Naive thymus-derived CD4-positive, alpha-beta T cell (primary cell): ENCODE data around the gene SCP2. TPM values are rescaled to one million over a fixed set of nuclear protein-coding genes. Genes with fewer than 3 reads are reported as not detected.

Experiments
- ATAC-seq: fragments of 150-1000 bp; cut with Tn5 transposase; 2 replicates; pipeline ENCODE4 v1.10.0; 2021; ENCODE audit warnings: mild to moderate bottlenecking, moderate library complexity
- CTCF ChIA-PET: fragments of 350-600 bp; sonication (Branson Sonifier 250); formaldehyde crosslinking; loops from one replicate; lab custom pipeline; 2021; ENCODE audit warnings: antibody characterized with exemption; lab: Charles Lee
- POLR2A ChIA-PET: fragments of 350-600 bp; sonication (Branson Sonifier 250); formaldehyde crosslinking; loops from one replicate; lab custom pipeline; 2021; ENCODE audit warnings: antibody characterized with exemption, inconsistent platforms; lab: Charles Lee
- DNase-seq, 9 donors: peaks; one replicate each; pipeline versions ENCODE4 v3.0.0 to v3.0.0-alpha.2; 2020 to 2022; ENCODE audit warnings: mixed read lengths in 1 of 9
- H3K27ac ChIP-seq: one replicate; pipeline ENCODE4 v1.7.0; 2013; ENCODE audit warnings: mild to moderate bottlenecking, low read depth, low read length, moderate library complexity
- H3K27me3 ChIP-seq, 2 donors: one replicate each; pipeline ENCODE4 v1.7.0; 2013; ENCODE audit warnings: low read length in 2 of 2, mild to moderate bottlenecking in 2 of 2, moderate library complexity in 2 of 2; ENCODE audit not compliant: control insufficient read depth in 2 of 2, insufficient read depth in 2 of 2
- H3K36me3 ChIP-seq, 3 experiments: 1 replicate in 2 of 3; 2 replicates in 1 of 3; pipeline ENCODE4 v1.7.0; 2013; ENCODE audit warnings: low read length in 3 of 3, mild to moderate bottlenecking in 3 of 3, moderate library complexity in 1 of 3; ENCODE audit not compliant: insufficient read depth in 3 of 3, control insufficient read depth in 2 of 3
- H3K4me1 ChIP-seq, 2 donors: one replicate each; pipeline ENCODE4 v1.7.0; 2013; ENCODE audit warnings: low read length in 2 of 2, mild to moderate bottlenecking in 2 of 2, moderate library complexity in 1 of 2; ENCODE audit not compliant: control insufficient read depth in 2 of 2, insufficient read depth in 2 of 2
- H3K4me3 ChIP-seq: 2 replicates; pipeline ENCODE4 v1.7.0; 2013; ENCODE audit warnings: mild to moderate bottlenecking, low read length
- H3K9me3 ChIP-seq, 3 experiments: 1 replicate in 2 of 3; 2 replicates in 1 of 3; pipeline ENCODE4 v1.7.0; 2013; ENCODE audit warnings: low read length in 3 of 3; ENCODE audit not compliant: control insufficient read depth in 2 of 3
- H3K27ac Mint-ChIP-seq, 9 donors: one replicate each; pipeline ENCODE4 v1.8.0; 2020 to 2022; ENCODE audit warnings: mixed read lengths in 9 of 9, mild to moderate bottlenecking in 8 of 9, moderate library complexity in 5 of 9, inconsistent platforms in 2 of 9
- H3K27me3 Mint-ChIP-seq, 5 donors: one replicate each; pipeline ENCODE4 v1.8.0; 2021 to 2022; ENCODE audit warnings: mixed read lengths in 5 of 5, mild to moderate bottlenecking in 1 of 5
- H3K36me3 Mint-ChIP-seq, 5 donors: one replicate each; pipeline ENCODE4 v1.8.0; 2020 to 2022; ENCODE audit warnings: mixed read lengths in 5 of 5, mild to moderate bottlenecking in 3 of 5, inconsistent platforms in 1 of 5
- H3K4me1 Mint-ChIP-seq, 7 donors: one replicate each; pipeline ENCODE4 v1.8.0; 2020 to 2022; ENCODE audit warnings: mixed read lengths in 7 of 7, mild to moderate bottlenecking in 3 of 7, inconsistent platforms in 1 of 7
- H3K4me3 Mint-ChIP-seq, 10 donors: one replicate each; pipeline ENCODE4 v1.8.0; 2020 to 2022; ENCODE audit warnings: mild to moderate bottlenecking in 10 of 10, mixed read lengths in 10 of 10, moderate library complexity in 6 of 10, inconsistent platforms in 2 of 10
- H3K9me3 Mint-ChIP-seq, 11 donors: one replicate each; pipeline ENCODE4 v1.8.0; 2020 to 2022; ENCODE audit warnings: mixed read lengths in 11 of 11, mild to moderate bottlenecking in 4 of 11, inconsistent platforms in 1 of 11, moderate library complexity in 1 of 11
- intact Hi-C, 2 donors: fragments of 100-400 bp; cut with micrococcal nuclease; formaldehyde crosslinking; loops; one replicate each; pipeline ENCODE4 v1.15.1; 2023
- polyA plus RNA-seq, 2 donors: library from polyadenylated mRNA; unstranded; fragments of 300-500 nt; fragmentation: Illumina TruSeq; gene quantifications; one replicate each; pipeline ENCODE4 v1.2.3, GENCODE V29; 2021
- total RNA-seq, 6 experiments: library from RNA in 5 of 6; stranded (reverse) in 5 of 6; gene quantifications; 1 replicate in 5 of 6; 2 replicates in 1 of 6; pipeline ENCODE4 v1.2.3 and lab custom pipeline; 2021 to 2026

The SCP2 gene
- total and polyA plus RNA-seq, 7 experiments from 2014 or later, result 39.4 to 163 (median 69.6) TPM

DNA sequence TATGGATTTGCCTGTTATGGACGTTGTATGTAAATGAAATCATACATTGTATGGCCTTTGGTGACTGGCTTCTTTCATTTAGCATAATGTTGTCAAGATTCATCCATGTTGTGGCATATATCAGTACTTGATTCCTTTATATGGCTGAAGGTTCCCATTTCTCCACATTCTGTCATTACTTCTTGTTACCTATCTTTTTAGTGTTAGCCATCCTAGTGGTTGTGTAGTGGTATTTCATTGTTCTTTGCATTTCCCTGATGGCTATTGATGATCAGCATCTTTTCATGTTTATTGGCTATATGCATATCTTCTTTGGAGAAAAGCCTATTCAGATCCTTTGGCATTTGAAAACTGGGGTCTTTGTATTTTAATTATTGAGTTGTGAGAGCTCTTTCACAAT is 95.1 kb downstream of the SCP2 start:
- Histone ChIP-seq H3K27ac (no peak overlapping the region), H3K9me3 (no peaks in the 10 kb centered on the region), H3K4me3 (no peak overlapping the region), H3K36me3 (peaks cover 0 to 3% (median 0%) of the 10 kb centered on the region in 3 experiments), H3K4me1 (peaks cover 0 to 9% of the 10 kb centered on the region in 2 donors), H3K27me3 (no peaks in the 10 kb centered on the region)
- intact Hi-C loops, result no loop called here
- DNase-seq (no peak), ATAC-seq (no peak)
- H3K4me3 Mint-ChIP-seq, result no peak overlapping the region
- POLR2A ChIA-PET, result no interaction called here
- H3K36me3 Mint-ChIP-seq, result peaks cover 0 to 19% (median 9%) of the 10 kb centered on the region in 5 donors
- no peaks in the 10 kb centered on the region for H3K9me3 Mint-ChIP-seq
- CTCF ChIA-PET, result no interaction called here
- H3K27me3 Mint-ChIP-seq, result no peaks in the 10 kb centered on the region
- H3K4me1 Mint-ChIP-seq, result peaks cover 4 to 28% (median 19%) of the 10 kb centered on the region in 7 donors
- H3K27ac Mint-ChIP-seq, result no peak overlapping the region

DNA sequence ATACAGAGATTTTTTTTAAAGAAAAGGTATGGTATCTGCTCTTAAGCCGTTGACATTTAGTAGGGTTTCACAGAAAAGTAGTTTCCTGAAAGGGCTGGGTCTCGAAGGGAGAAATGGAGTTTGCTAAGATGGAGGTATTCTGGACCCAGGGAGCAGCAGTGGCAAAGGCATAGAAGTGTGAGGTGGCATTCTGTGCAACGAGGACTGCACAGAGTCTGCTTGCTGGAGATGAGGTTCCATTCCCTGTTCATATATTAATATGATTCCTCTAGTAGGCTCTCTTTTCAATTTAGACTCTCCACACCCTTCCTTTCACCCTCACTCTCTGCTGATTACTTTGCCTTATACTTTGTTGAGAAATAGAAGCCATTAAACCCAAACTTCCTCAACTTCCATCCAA is 96.5 kb downstream of the SCP2 start:
- peaks cover 0 to 20% (median 6%) of the 10 kb centered on the region in 5 donors for H3K36me3 Mint-ChIP-seq
- no peak for DNase-seq
- Histone ChIP-seq H3K4me3 (no peak overlapping the region), H3K27me3 (no peaks in the 10 kb centered on the region), H3K4me1 (peaks cover 0 to 9% of the 10 kb centered on the region in 2 donors), H3K27ac (no peak overlapping the region), H3K9me3 (no peaks in the 10 kb centered on the region), H3K36me3 (no peaks in the 10 kb centered on the region)
- H3K27me3 Mint-ChIP-seq, result no peaks in the 10 kb centered on the region
- no peak for ATAC-seq
- H3K27ac Mint-ChIP-seq, result no peak overlapping the region
- H3K4me3 Mint-ChIP-seq, result peak overlapping the region in 1 of 10 donors; percentile 26
- intact Hi-C loops, result no loop called here
- POLR2A ChIA-PET, result no interaction called here
- H3K4me1 Mint-ChIP-seq, result peaks cover 4 to 24% (median 16%) of the 10 kb centered on the region in 7 donors
- CTCF ChIA-PET, result no interaction called here
- no peaks in the 10 kb centered on the region for H3K9me3 Mint-ChIP-seq

DNA sequence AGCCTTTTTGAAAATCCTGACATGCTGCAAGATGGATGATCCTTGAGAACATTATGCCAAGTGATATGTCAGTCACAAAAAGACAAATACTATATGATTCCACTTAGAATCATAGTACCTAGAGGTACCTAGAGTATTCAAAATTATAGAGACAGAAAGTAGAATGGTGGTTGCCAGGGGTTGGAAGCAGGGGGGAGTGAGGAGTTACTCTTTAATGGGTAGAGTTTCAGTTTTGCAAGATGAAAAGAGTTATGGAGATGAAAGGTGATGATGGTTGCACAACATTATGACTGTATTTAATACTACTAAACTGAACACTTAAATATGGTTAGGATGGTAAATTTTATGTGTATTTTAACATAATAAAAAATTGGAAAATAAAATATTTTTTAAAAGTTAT is 97.0 kb downstream of the SCP2 start:
- DNase-seq (peak in 1 of 9 donors; percentile 4), ATAC-seq (no peak)
- Mint-ChIP-seq H3K27ac (no peak overlapping the region), H3K9me3 (no peaks in the 10 kb centered on the region), H3K27me3 (no peaks in the 10 kb centered on the region), H3K36me3 (peaks cover 0 to 17% (median 6%) of the 10 kb centered on the region in 5 donors), H3K4me3 (no peak overlapping the region), H3K4me1 (peaks cover 4 to 20% (median 12%) of the 10 kb centered on the region in 7 donors)
- no peak overlapping the region for H3K4me3 ChIP-seq
- H3K36me3 ChIP-seq, result peaks cover 0 to under 1% (median 0%) of the 10 kb centered on the region in 3 experiments
- CTCF ChIA-PET, result no interaction called here
- H3K4me1 ChIP-seq, result peaks cover 0 to 9% of the 10 kb centered on the region in 2 donors
- POLR2A ChIA-PET, result no interaction called here
- H3K27me3 ChIP-seq, result no peaks in the 10 kb centered on the region
- H3K27ac ChIP-seq, result no peak overlapping the region
- intact Hi-C loops, result no loop called here
- H3K9me3 ChIP-seq, result no peaks in the 10 kb centered on the region

DNA sequence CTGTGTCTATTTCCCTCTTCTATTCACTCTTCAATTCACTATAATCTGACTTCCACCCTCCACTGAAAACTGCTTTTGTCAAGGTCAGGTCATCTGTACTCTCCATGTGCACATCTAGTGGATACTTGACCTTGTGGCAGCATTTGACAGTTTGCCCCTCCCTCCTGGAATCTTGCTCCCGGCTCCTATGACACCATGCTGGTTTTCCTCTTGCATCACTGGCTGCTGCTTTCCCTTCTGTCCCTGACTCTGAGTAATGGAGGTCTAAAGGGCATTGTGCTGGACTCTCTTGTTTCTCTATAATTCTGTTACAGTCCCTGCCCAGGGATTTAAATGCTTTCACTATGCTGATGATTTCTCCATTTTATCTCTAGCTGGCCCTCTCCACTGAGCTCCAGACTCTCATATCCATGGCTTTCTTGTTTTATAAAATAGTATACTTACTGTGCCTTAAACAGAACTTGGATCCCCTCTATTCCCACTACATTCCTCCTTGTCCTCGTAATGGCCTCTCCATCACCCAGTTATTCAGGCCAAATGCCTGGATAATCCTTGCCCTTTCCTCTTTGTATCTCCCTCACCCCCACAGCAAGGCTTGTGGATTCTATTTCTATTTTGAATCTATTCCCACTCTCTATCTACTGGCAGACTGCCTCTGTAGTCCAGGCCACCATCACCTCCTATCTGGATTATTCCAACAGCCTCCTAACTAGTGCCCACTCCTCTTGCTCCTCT is 98.1 kb downstream of the SCP2 start:
- ATAC-seq (no peak), DNase-seq (no peak)
- Histone ChIP-seq H3K4me3 (no peak overlapping the region), H3K4me1 (peaks cover 0 to 9% of the 10 kb centered on the region in 2 donors), H3K36me3 (peaks cover 0 to 6% (median 0%) of the 10 kb centered on the region in 3 experiments), H3K27ac (no peak overlapping the region), H3K27me3 (no peaks in the 10 kb centered on the region), H3K9me3 (no peaks in the 10 kb centered on the region)
- CTCF ChIA-PET, result no interaction called here
- Mint-ChIP-seq H3K9me3 (no peaks in the 10 kb centered on the region), H3K36me3 (peaks cover 0 to 22% (median 6%) of the 10 kb centered on the region in 5 donors), H3K4me3 (no peak overlapping the region), H3K4me1 (peaks cover 4 to 13% (median 10%) of the 10 kb centered on the region in 7 donors), H3K27me3 (no peaks in the 10 kb centered on the region), H3K27ac (no peak overlapping the region)
- POLR2A ChIA-PET, result no interaction called here
- intact Hi-C loops, result no loop called here

DNA sequence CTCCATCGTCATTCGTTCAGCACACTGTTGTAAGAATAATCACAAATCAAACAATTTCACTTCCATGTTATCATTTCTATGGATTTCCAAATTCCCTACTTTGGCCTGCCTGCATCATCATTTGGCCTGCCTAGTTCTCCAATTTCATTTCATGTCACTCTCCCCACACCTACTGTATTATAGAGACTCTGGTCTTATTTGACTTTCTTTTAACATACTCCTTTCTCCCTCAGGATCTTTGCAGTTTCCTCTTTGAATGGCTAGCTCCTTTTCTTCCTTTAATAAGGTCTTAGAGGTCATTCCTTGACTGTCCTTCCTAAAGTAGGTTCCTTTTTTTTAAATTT is 98.7 kb downstream of the SCP2 start:
- H3K9me3 Mint-ChIP-seq, result no peaks in the 10 kb centered on the region
- no peaks in the 10 kb centered on the region for H3K27me3 Mint-ChIP-seq
- Histone ChIP-seq H3K4me1 (peaks cover 0 to 9% of the 10 kb centered on the region in 2 donors), H3K4me3 (no peak overlapping the region), H3K27ac (no peak overlapping the region), H3K9me3 (no peaks in the 10 kb centered on the region), H3K27me3 (no peaks in the 10 kb centered on the region), H3K36me3 (peaks cover 0 to 6% (median 0%) of the 10 kb centered on the region in 3 experiments)
- H3K4me3 Mint-ChIP-seq, result no peak overlapping the region
- H3K4me1 Mint-ChIP-seq, result peaks cover 2 to 12% (median 9%) of the 10 kb centered on the region in 7 donors
- H3K27ac Mint-ChIP-seq, result no peak overlapping the region
- ATAC-seq (no peak), DNase-seq (no peak)
- POLR2A ChIA-PET, result no interaction called here
- peaks cover 0 to 22% (median 6%) of the 10 kb centered on the region in 5 donors for H3K36me3 Mint-ChIP-seq
- CTCF ChIA-PET, result no interaction called here
- intact Hi-C loops, result no loop called here

DNA sequence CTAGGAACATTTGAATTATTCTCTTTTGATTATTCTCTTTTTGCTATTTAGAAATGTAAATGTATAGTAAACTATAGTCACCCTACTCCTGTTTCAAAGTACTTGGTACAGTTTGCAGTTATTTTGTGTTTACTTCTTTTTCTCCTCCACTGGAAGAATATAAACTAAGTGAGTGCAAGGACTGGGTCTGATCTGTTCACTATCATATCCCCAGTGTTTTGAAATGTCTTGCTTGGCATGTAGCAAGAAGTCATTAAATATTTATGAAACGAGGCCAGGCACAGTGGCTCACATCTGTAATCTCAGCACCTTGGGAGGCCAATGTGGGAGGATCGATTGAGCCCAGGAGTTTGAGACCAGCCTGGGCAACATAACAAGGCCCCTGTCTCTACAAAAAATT is 99.2 kb downstream of the SCP2 start:
- DNase-seq (no peak), ATAC-seq (no peak)
- Histone ChIP-seq H3K4me1 (peaks cover 0 to 9% of the 10 kb centered on the region in 2 donors), H3K27me3 (no peaks in the 10 kb centered on the region), H3K27ac (no peak overlapping the region), H3K36me3 (peaks cover 0 to 6% (median 0%) of the 10 kb centered on the region in 3 experiments), H3K9me3 (no peaks in the 10 kb centered on the region), H3K4me3 (no peak overlapping the region)
- Mint-ChIP-seq H3K4me3 (no peak overlapping the region), H3K27me3 (no peaks in the 10 kb centered on the region), H3K4me1 (peaks cover 2 to 13% (median 9%) of the 10 kb centered on the region in 7 donors), H3K27ac (no peak overlapping the region), H3K9me3 (no peaks in the 10 kb centered on the region), H3K36me3 (peaks cover 0 to 26% (median 8%) of the 10 kb centered on the region in 5 donors)
- CTCF ChIA-PET, result no interaction called here
- intact Hi-C loops, result no loop called here
- POLR2A ChIA-PET, result no interaction called here

DNA sequence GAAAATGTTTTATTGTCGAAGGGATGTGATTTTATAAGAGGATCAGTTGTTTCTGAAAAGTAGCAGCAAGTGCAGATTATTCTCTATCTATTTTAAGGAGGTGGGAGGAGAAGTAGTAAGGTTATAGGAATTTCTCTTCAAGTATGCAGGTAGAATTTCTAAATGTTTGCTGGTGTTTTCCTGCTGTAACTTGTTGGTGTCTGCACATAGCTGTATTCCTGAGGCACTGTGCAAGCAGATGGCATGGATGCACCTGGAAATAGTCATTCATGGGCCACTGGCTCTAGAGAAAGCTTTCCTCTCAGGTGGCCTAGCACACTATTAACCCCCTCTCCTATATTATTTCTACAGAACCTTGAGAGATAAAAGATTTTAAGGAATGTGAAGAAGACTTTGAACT is 104.7 kb downstream of the SCP2 start:
- H3K36me3 ChIP-seq, result peaks cover 0 to 15% (median 3%) of the 10 kb centered on the region in 3 experiments
- H3K9me3 Mint-ChIP-seq, result no peaks in the 10 kb centered on the region
- no peaks in the 10 kb centered on the region for H3K4me1 ChIP-seq
- no peaks in the 10 kb centered on the region for H3K27me3 ChIP-seq
- ChIA-PET POLR2A (no interaction called here), CTCF (no interaction called here)
- no peak overlapping the region for H3K27ac ChIP-seq
- DNase-seq (no peak), ATAC-seq (no peak)
- intact Hi-C loops, result no loop called here
- H3K4me3 ChIP-seq, result no peak overlapping the region
- H3K4me1 Mint-ChIP-seq, result peaks cover 0 to 11% (median 5%) of the 10 kb centered on the region in 7 donors
- no peaks in the 10 kb centered on the region for H3K27me3 Mint-ChIP-seq
- H3K27ac Mint-ChIP-seq, result no peak overlapping the region
- H3K36me3 Mint-ChIP-seq, result peaks cover 7 to 35% (median 17%) of the 10 kb centered on the region in 5 donors
- H3K4me3 Mint-ChIP-seq, result no peak overlapping the region
- no peaks in the 10 kb centered on the region for H3K9me3 ChIP-seq
